Measurements from ENCODE around the gene FOXI1. TPM values are rescaled to one million over a fixed set of nuclear protein-coding genes. Genes with fewer than 3 reads are reported as not detected.
A peak's percentile ranks its signal among the peaks of the same experiment; 100 is the strongest.

Gene FOXI1
- total RNA-seq, 1 donor from 2014 or later, result not detected

GRCh38 chr5:170067152-170067551, 38.5 kb upstream of the FOXI1 start:
- H3K27me3 Mint-ChIP-seq (ENCODE audit: unreplicated experiment), result no peaks in the 10 kb centered on the region
- peaks cover 9% of the 10 kb centered on the region for H3K4me1 Mint-ChIP-seq (ENCODE audit: low read depth, unreplicated experiment)
- no peak overlapping the region for H3K4me3 Mint-ChIP-seq (ENCODE audit: unreplicated experiment)
- peaks cover 1% of the 10 kb centered on the region for H3K9me3 Mint-ChIP-seq (ENCODE audit: unreplicated experiment)
- TF ChIP-seq, protein P1, sequence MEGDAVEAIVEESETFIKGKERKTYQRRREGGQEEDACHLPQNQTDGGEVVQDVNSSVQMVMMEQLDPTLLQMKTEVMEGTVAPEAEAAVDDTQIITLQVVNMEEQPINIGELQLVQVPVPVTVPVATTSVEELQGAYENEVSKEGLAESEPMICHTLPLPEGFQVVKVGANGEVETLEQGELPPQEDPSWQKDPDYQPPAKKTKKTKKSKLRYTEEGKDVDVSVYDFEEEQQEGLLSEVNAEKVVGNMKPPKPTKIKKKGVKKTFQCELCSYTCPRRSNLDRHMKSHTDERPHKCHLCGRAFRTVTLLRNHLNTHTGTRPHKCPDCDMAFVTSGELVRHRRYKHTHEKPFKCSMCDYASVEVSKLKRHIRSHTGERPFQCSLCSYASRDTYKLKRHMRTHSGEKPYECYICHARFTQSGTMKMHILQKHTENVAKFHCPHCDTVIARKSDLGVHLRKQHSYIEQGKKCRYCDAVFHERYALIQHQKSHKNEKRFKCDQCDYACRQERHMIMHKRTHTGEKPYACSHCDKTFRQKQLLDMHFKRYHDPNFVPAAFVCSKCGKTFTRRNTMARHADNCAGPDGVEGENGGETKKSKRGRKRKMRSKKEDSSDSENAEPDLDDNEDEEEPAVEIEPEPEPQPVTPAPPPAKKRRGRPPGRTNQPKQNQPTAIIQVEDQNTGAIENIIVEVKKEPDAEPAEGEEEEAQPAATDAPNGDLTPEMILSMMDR (IDR thresholded peaks at IDR 0.05; ENCODE audit: partially characterized antibody, unreplicated experiment), result no peak
- no peak for DNase-seq
- H3K36me3 Mint-ChIP-seq (ENCODE audit: unreplicated experiment), result peaks cover 6% of the 10 kb centered on the region
- H3K27ac Mint-ChIP-seq (ENCODE audit: unreplicated experiment), result peak overlapping the region; percentile 52

DNA sequence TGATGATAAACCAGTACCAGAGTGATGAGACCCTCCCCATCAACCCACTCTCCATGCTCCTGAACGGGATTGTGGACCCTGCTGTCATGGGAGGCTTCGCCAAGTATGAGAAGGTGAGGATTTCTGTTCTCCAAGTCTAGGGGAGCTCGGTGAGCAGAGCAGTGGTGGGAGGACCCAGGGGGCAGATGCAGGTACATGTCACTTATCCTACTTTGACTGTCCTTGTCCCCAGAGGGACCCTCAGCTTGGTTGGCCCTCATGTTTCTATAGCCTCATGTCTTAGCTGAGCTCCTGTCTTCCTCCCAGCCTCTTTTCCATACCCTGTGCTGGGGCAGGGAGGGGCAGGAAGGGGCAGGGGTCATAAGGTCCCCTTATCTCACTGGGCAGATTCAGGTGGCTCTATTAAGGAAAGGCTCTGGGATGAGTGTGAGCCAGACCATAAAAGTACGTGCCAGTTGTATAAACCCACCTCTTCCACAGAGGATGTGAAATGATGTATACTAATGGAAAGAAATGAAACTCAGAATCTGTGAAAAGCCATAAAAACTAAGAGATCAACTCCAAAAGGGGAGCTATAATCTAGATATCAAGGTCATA, 38.0 kb upstream of the FOXI1 start:
- H3K9me3 Mint-ChIP-seq (ENCODE audit: unreplicated experiment), result peaks cover 1% of the 10 kb centered on the region
- H3K4me1 Mint-ChIP-seq (ENCODE audit: low read depth, unreplicated experiment), result peaks cover 9% of the 10 kb centered on the region
- TF ChIP-seq, protein P1 (IDR thresholded peaks at IDR 0.05; ENCODE audit: partially characterized antibody, unreplicated experiment), result no peak
- no peak for DNase-seq
- H3K27ac Mint-ChIP-seq (ENCODE audit: unreplicated experiment), result peak overlapping the region; percentile 52
- no peaks in the 10 kb centered on the region for H3K27me3 Mint-ChIP-seq (ENCODE audit: unreplicated experiment)
- H3K4me3 Mint-ChIP-seq (ENCODE audit: unreplicated experiment), result no peak overlapping the region
- peaks cover 6% of the 10 kb centered on the region for H3K36me3 Mint-ChIP-seq (ENCODE audit: unreplicated experiment)

GRCh38 chr5:170069512-170069911, 36.2 kb upstream of the FOXI1 start:
- no peak for DNase-seq
- Mint-ChIP-seq H3K4me1 (ENCODE audit: low read depth, unreplicated experiment) (peaks cover 16% of the 10 kb centered on the region), H3K9me3 (ENCODE audit: unreplicated experiment) (peaks cover 1% of the 10 kb centered on the region), H3K27me3 (ENCODE audit: unreplicated experiment) (no peaks in the 10 kb centered on the region), H3K36me3 (ENCODE audit: unreplicated experiment) (peaks cover 6% of the 10 kb centered on the region), H3K4me3 (ENCODE audit: unreplicated experiment) (no peak overlapping the region), H3K27ac (ENCODE audit: unreplicated experiment) (no peak overlapping the region)
- TF ChIP-seq, protein P1 (IDR thresholded peaks at IDR 0.05; ENCODE audit: partially characterized antibody, unreplicated experiment), result no peak

- TF ChIP-seq, protein P1 (IDR thresholded peaks at IDR 0.05; ENCODE audit: partially characterized antibody, unreplicated experiment), result peak; percentile 95
- no peaks in the 10 kb centered on the region for H3K27me3 Mint-ChIP-seq (ENCODE audit: unreplicated experiment)
- no peaks in the 10 kb centered on the region for H3K36me3 Mint-ChIP-seq (ENCODE audit: unreplicated experiment)
- DNase-seq, result peak; percentile 88
- peaks cover 5% of the 10 kb centered on the region for H3K9me3 Mint-ChIP-seq (ENCODE audit: unreplicated experiment)
- no peak overlapping the region for H3K27ac Mint-ChIP-seq (ENCODE audit: unreplicated experiment)
- peaks cover 24% of the 10 kb centered on the region for H3K4me1 Mint-ChIP-seq (ENCODE audit: low read depth, unreplicated experiment)
- H3K4me3 Mint-ChIP-seq (ENCODE audit: unreplicated experiment), result no peak overlapping the region
Observed at GRCh38 chr5:170070556-170071412, 34.9 kb upstream of the FOXI1 start.

DNA sequence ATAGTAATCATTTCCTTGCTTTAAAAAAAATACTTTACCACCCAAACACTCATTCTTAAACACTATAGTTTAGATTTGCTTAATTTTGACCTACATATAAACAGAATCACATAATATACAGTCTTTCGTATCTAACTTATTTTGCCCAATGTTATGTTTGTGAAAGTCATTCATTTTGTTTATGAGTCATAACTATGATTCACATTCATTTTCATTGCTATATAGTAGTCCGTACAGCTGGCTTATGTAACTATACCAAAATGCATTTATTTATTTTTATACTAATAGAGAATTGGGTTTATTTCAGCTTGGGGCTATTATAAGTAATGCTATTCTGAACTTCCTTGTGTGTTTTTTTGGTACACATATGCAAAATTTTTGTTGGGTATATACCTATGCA, 33.9 kb upstream of the FOXI1 start:
- TF ChIP-seq, protein P1 (IDR thresholded peaks at IDR 0.05; ENCODE audit: partially characterized antibody, unreplicated experiment), result no peak

More for the DNA sequence above, 33.9 kb upstream of the FOXI1 start:
- no peak overlapping the region for H3K27ac Mint-ChIP-seq (ENCODE audit: unreplicated experiment)
- H3K4me1 Mint-ChIP-seq (ENCODE audit: low read depth, unreplicated experiment), result peaks cover 23% of the 10 kb centered on the region
- H3K36me3 Mint-ChIP-seq (ENCODE audit: unreplicated experiment), result no peaks in the 10 kb centered on the region
- no peak for DNase-seq
- H3K27me3 Mint-ChIP-seq (ENCODE audit: unreplicated experiment), result no peaks in the 10 kb centered on the region
- no peak overlapping the region for H3K4me3 Mint-ChIP-seq (ENCODE audit: unreplicated experiment)
- peaks cover 5% of the 10 kb centered on the region for H3K9me3 Mint-ChIP-seq (ENCODE audit: unreplicated experiment)
